Esophagus squamous epithelium (tissue), 5 donors: ENCODE measurements around the gene DLX6. TPM values are rescaled to one million over a fixed set of nuclear protein-coding genes. Genes with fewer than 3 reads are reported as not detected.

ENCODE experiments used
- DNase-seq: peaks from one replicate; lab custom pipeline; 2025; lab: John Stamatoyannopoulos, UW
- H3K27ac ChIP-seq, 4 donors: fragments of 200-600 bp; sonication (generic); one replicate each; pipeline ENCODE4 v1.5.1; 2016 to 2019; ENCODE audit warnings: mild to moderate bottlenecking in 1 of 4
- H3K27me3 ChIP-seq, 4 donors: fragments of 200-600 bp; sonication (generic); 1 replicate in 3 of 4; 2 replicates in 1 of 4; pipeline versions ENCODE4 v1.5.1 to v1.6.0; 2017 to 2021; ENCODE audit warnings: antibody characterized with exemption in 1 of 4
- H3K36me3 ChIP-seq, 3 donors: fragments of 200-600 bp; sonication (generic); one replicate each; pipeline ENCODE4 v1.5.1; 2016 to 2019
- H3K4me1 ChIP-seq, 3 donors: fragments of 200-600 bp; sonication (generic); one replicate each; pipeline ENCODE4 v1.5.1; 2017 to 2019
- H3K4me3 ChIP-seq, 4 donors: fragments of 200-600 bp; sonication (generic); 1 replicate in 3 of 4; 2 replicates in 1 of 4; pipeline ENCODE4 v1.5.1; 2016 to 2019; ENCODE audit warnings: mild to moderate bottlenecking in 2 of 4, moderate library complexity in 1 of 4
- H3K9me3 ChIP-seq, 3 donors: fragments of 200-600 bp; sonication (generic); one replicate each; pipeline ENCODE4 v1.5.1; 2016 to 2019
- POLR2A ChIP-seq, 4 donors: fragments of 450-650 bp; IDR thresholded peaks; one replicate each; pipeline ENCODE4 v1.6.1; 2017; ENCODE audit warnings: antibody characterized with exemption in 4 of 4, mild to moderate bottlenecking in 4 of 4, moderate library complexity in 3 of 4
- WGBS, 2 donors: methylation state at CpG; one replicate each; pipeline ENCODE4 v1.1.5; 2018; 5-methylcytosine and 5-hydroxymethylcytosine counted together
- intact Hi-C: fragments of 100-400 bp; cut with DNase I; formaldehyde crosslinking; loops from one replicate; pipeline ENCODE4 v1.15.0; 2022
- total RNA-seq, 4 donors: library from RNA; depleted of rRNA; stranded (reverse); fragments of >200 nt; gene quantifications; one replicate each; pipeline ENCODE4 v1.1.0, GENCODE V29; 2016
- TF ChIP-seq, protein P1 (sequence below), 6 experiments: fragments of 450-650 bp in 4 of 6; fragments of 200-600 bp in 2 of 6; sonication (generic) in 2 of 6; IDR thresholded peaks; one replicate each; pipeline ENCODE4 v1.5.1; 2016 to 2019; ENCODE audit warnings: antibody characterized with exemption in 6 of 6, mild to moderate bottlenecking in 4 of 6, moderate library complexity in 4 of 6
- donor health status: DM: yes; HTN: yes; CAD: no.

DLX6 gene
- total RNA-seq, 4 donors from 2014 or later: not detected

DNA sequence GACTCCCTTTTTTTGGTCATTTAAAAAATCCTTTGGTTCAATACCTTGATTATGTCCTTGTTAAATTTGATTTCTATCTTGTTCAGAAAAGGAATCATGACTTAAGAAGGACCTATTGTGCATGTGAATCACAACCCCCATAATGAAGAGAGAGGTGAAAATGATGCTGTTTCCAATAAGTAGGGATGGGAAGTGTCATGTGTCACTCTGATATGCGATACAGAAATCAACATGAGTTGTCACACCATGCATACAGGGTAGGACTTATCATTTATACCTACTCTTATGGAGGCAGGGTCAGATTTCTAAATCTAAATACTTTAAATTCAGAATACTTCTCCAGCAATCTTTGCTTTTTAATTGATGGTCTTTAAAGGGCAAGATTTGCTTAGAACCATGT is 19.4 kb upstream of the DLX6 start:
- intact Hi-C loops: no loop called here
- Histone ChIP-seq H3K27ac (no peak overlapping the region), H3K36me3 (no peaks in the 10 kb centered on the region), H3K27me3 (peaks cover 0 to 96% (median 7%) of the 10 kb centered on the region in 4 donors), H3K9me3 (no peaks in the 10 kb centered on the region), H3K4me1 (no peaks in the 10 kb centered on the region), H3K4me3 (no peak overlapping the region)
- TF ChIP-seq, protein P1, sequence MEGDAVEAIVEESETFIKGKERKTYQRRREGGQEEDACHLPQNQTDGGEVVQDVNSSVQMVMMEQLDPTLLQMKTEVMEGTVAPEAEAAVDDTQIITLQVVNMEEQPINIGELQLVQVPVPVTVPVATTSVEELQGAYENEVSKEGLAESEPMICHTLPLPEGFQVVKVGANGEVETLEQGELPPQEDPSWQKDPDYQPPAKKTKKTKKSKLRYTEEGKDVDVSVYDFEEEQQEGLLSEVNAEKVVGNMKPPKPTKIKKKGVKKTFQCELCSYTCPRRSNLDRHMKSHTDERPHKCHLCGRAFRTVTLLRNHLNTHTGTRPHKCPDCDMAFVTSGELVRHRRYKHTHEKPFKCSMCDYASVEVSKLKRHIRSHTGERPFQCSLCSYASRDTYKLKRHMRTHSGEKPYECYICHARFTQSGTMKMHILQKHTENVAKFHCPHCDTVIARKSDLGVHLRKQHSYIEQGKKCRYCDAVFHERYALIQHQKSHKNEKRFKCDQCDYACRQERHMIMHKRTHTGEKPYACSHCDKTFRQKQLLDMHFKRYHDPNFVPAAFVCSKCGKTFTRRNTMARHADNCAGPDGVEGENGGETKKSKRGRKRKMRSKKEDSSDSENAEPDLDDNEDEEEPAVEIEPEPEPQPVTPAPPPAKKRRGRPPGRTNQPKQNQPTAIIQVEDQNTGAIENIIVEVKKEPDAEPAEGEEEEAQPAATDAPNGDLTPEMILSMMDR (IDR thresholded peaks at IDR 0.05): no peak
- no peak for TF ChIP-seq POLR2A (IDR thresholded peaks at IDR 0.05)
- WGBS, 2 donors: 61 to 80% methylated on average over 1 of the region's 1 CpG
- DNase-seq: no peak

DNA sequence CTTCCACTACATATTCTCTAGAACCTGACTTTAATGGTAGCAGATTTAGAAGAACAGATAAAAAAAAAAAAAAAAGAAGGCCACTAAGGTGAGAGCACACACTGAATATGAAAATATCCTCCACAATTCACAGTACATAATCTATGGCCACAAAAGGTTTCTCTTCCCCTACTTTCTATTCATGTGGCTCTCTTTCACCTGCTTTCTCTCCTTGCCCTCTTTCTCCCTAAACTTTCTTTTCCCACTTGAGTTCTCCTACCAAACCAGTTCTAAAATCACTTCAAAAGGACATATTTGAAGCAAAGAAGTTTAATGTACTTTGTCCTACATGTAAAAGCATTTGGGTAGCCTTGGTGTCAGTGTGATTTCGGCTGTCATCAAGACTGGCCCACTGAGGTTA is 18.5 kb upstream of the DLX6 start:
- H3K36me3 ChIP-seq: no peaks in the 10 kb centered on the region
- WGBS, 2 donors: 73 to 83% methylated on average over 1 of the region's 1 CpG
- DNase-seq: no peak
- no peaks in the 10 kb centered on the region for H3K4me1 ChIP-seq
- no peak for TF ChIP-seq POLR2A (IDR thresholded peaks at IDR 0.05)
- TF ChIP-seq, protein P1 (IDR thresholded peaks at IDR 0.05): no peak
- H3K27ac ChIP-seq: no peak overlapping the region
- intact Hi-C loops: no loop called here
- no peaks in the 10 kb centered on the region for H3K9me3 ChIP-seq
- H3K4me3 ChIP-seq: no peak overlapping the region
- peaks cover 0 to 99% (median 11%) of the 10 kb centered on the region in 4 donors for H3K27me3 ChIP-seq

DNA sequence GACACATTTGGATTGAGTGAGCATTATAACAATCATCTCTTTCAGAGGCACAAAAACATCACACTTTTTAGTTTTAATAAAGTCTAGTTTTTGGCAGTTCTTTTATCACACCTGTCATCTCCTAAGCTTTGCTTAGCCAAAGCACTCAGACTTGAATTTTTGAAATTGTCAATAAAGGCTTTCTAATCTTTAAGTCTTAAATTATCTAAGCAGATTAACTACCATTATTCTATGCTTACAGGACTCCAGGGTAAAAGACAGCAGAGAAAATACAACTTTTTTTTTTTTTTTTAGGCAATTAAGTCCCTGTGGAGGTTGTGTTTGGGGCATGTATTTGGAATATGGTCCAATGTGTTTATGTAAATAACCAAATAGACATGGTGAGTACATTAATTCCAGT is 17.6 kb upstream of the DLX6 start:
- TF ChIP-seq, protein P1 (IDR thresholded peaks at IDR 0.05): no peak
- no peak for TF ChIP-seq POLR2A (IDR thresholded peaks at IDR 0.05)
- Histone ChIP-seq H3K4me1 (peaks cover 0 to 8% (median 0%) of the 10 kb centered on the region in 3 donors), H3K4me3 (no peak overlapping the region), H3K9me3 (peaks cover 0 to 5% (median 0%) of the 10 kb centered on the region in 3 donors), H3K27ac (no peak overlapping the region), H3K27me3 (peaks cover 4 to 99% (median 18%) of the 10 kb centered on the region in 4 donors), H3K36me3 (no peaks in the 10 kb centered on the region)
- DNase-seq: no peak
- intact Hi-C loops: no loop called here

DNA sequence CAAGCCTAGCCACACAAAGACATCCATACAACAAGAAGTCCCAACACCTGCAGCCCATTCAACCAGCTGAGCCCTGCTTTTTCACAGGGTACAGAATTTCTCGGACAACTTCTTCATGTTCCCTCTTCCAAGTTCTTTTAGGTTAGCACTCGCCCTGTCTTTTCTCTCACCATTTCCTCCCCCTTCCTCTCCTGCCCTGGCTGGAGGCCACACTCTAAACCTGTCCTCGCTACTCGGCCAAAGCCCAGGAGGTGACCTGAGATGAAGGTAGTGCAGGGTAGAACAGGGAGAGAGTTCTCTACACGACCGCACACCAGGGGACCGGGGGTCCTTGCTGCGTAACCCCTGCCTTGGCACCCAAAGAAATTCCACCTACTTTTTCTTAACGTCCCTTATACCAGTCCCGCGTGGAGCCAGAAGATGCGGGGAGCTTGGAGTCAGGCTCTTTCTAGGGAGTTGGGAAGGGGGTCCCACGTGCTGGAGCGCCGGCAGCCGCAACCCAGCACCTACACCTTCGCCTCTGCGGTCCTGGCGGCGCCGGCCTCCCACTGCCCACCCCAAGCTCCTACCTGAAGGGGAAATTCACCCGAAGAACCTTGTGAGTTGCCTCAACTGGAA is 16.0 kb upstream of the DLX6 start:
- intact Hi-C loops: no loop called here

DNA sequence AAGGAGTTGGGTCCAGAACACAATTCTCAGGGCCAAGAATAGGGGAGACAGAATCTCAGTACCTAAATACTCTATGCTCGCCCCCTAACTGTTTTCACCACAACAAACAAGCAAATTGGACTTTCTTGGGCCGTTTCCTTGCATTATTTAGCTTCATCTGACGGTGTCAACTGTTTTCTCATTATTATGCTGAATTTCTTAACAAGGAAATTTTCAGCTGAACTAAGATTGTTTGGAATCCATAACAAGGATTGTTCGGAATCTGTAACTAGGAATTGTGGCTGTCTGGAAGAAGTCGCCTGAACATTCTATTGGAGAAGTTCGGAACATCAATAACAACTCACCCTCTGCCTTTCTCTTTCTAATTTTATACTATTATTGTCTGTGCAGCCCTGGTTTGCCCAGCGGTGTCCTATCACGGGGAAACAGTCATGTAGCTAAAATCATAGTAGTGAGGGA is 15.5 kb upstream of the DLX6 start:
- H3K9me3 ChIP-seq: peaks cover 0 to 5% (median 5%) of the 10 kb centered on the region in 3 donors
- H3K27me3 ChIP-seq: peaks cover 10 to 100% (median 27%) of the 10 kb centered on the region in 4 donors
- intact Hi-C loops: no loop called here
- no peak overlapping the region for H3K4me3 ChIP-seq
- no peaks in the 10 kb centered on the region for H3K36me3 ChIP-seq
- no peak for DNase-seq
- no peak overlapping the region for H3K27ac ChIP-seq
- TF ChIP-seq POLR2A (IDR thresholded peaks at IDR 0.05): no peak
- peaks cover 0 to 14% (median 0%) of the 10 kb centered on the region in 3 donors for H3K4me1 ChIP-seq
- WGBS, 2 donors: 32 to 38% methylated on average over 8 of the region's 8 CpGs

More for the DNA sequence above, 16.0 kb upstream of the DLX6 start:
- Histone ChIP-seq H3K27me3 (peaks cover 10 to 100% (median 26%) of the 10 kb centered on the region in 4 donors), H3K36me3 (no peaks in the 10 kb centered on the region), H3K9me3 (peaks cover 0 to 5% (median 5%) of the 10 kb centered on the region in 3 donors), H3K27ac (no peak overlapping the region), H3K4me3 (no peak overlapping the region), H3K4me1 (peaks cover 0 to 14% (median 0%) of the 10 kb centered on the region in 3 donors)
- TF ChIP-seq, protein P1 (IDR thresholded peaks at IDR 0.05): no peak
- no peak for TF ChIP-seq POLR2A (IDR thresholded peaks at IDR 0.05)
- 14 to 37% methylated on average over 8 to 9 of the region's 22 CpGs for WGBS, 2 donors
- no peak for DNase-seq
